ENCODE measurements around the gene PLAAT3.
"Not testable (repeated sequence)": the region's sequence is repeated elsewhere in the genome, so short reads cannot be mapped to it uniquely, and the experiment has no call there.

Gene PLAAT3

DNA sequence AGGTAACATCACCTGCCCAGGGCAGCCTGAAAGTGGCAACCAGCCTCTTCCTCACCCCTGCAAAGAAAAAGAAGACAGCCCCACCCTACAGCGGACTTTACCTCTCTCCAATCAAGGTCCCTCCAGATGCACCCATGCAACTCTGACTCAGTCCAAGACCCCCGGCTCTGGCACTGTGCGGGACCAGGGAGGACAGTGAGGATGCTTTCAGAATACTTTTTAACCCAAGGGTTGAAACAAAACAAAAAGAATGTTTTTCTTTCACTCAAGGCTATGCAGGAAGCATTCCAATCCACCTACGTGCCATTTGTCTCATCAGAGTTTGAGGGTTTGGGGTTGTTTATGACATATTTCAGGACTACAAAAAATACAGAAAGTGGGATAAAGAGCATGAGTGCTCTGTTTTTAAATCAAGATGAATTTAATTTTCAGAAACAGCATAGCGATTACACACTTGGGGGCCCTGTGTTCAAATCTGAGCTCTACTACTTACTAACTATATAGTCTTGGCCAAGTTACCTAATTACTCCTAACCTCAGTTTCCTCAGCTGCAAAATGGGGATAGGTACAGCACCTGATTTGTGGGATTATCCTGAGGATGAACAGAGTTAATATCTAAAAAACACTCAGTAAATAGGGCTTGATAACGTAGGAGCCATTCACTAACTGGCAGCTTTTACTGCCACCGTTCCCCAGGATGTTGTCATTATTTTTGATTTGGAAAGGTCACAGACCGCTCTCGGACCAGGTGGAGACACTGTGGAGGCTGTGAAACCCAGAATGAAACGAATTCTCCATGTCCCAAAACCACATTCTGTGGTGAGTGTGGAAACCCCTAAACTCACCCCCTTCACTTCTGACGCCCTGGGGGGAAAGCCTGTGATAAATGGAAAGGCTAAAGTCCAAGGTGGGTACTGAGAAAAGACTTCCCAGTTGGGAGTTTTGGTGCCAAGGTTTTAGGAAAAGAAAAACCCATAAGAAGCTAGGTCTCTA lies 5.6 kb downstream of the PLAAT3 start:
- DNase-seq = no peak

GRCh38 chr11:63603180-63603518 lies 11.1 kb downstream of the PLAAT3 start:
- DNase-seq = peak; percentile 59

DNA sequence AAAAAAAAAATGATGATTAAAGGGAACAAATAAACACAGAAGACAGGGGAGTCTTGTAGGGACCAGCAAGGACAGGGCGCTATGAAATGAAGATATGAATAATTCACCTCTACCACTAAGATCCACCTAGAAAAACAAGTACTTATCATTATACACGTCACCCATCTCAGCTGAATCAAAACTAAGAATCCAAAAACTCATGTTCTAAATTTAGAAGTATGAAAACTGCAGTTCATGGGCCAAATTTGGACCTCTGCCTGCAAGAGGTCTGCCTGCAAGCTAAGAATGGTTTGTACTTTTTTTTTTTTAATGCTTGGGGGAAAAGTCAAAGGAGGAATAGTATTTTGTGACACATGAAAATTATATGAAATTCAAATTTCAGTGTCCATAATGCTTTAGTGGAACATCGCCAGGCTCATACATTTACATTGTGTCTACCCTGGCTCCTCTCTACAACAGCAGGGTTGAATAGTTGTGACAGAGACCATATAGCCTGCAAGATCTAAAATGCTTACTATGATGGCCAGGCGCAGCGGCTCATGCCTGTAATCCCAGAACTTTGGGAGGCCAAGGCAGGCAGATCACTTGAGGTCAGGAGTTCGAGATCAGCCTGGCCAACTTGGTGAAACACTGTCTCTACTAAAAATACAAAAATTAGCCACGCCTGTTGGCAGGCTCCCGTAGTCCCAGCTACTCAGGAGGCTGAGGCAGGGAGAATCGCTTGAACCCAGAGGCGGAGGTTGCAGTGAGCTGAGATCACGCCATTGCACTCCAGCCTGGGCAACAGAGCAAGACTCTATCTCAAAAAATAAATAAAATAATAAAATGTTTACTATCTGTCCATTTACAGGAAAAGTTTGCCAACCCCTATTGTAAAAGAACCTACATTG lies 11.7 kb downstream of the PLAAT3 start:
- not testable (repeated sequence) for DNase-seq

GRCh38 chr11:63599211-63600122 lies 14.8 kb downstream of the PLAAT3 start:
- DNase-seq = no peak

GRCh38 chr11:63598556-63598955 lies 15.7 kb downstream of the PLAAT3 start:
- DNase-seq = no peak

DNA sequence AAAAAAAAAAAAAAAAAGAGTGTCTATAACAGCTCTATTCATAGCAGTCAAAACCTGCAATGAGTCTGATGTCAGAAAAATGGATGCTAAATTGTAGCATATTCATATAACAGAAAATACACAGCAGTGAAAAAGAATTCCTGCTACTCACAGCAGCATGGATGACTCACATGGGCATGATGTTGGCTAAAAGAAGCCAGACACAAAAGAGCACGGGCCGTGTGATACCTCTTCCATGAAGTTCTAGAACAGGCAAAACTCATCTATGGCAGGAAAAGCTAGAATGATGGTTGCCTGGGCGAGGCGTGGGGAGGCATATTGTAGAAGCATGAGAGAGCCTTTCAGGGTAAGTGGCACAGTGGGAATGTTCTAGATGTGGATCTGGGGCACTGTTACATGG lies 18.9 kb downstream of the PLAAT3 start:
- DNase-seq = no peak

DNA sequence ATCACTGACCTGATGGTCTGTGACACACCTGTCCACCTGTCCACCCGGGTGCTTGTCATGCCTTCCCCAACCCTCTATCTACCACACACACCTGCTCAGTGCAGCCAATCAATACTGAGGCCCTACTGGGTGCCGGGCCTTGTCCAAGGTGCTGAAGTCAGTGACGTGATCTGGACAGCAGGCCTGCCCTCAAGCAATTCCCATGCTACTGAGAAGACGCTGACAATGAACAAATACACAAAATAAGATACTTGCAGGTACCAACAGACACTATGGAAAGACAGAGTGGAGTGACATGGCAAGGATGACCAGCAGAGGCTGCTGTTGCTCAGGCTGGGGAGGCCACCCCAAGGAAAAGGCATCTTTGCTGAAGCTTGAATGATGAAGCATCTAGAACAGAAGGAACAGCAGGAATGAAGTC lies 21.2 kb downstream of the PLAAT3 start:
- peak; percentile 22 for DNase-seq

DNA sequence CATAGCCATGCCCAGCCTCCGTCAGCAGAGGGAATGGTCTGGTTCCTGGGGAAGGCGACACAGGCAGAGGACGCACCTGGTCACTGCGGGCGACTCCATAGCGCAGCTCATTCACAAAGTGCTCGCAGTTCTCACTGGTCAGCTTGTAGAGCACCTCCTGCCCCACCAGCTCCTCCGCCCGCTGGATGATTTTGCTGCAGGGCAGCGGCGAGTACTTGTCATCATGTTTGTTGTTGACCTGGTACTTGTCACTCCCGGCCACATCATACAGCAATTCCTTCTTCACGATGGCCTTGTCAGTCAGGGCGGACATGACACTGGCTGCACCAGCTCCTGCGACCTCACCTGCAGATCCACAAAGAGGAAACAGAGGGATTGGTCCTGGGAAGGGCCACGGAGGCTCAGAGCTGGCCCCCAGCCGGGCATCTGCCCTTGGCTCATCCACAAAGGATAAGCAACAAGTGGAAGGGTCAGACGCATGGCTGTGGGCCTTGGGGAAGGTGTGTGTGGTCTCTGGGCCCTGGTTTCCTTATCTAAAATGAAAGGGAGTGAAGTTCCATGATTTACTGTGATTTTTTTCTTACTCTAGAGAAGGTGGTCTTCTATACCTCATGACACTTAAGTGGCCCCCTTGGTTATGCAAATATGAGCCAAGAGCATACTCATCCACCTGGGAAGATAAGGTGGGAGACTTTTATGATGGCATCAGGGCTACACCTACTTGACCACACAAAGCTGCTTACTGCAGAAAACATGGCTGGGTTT lies 24.0 kb downstream of the PLAAT3 start:
- no peak for DNase-seq

DNA sequence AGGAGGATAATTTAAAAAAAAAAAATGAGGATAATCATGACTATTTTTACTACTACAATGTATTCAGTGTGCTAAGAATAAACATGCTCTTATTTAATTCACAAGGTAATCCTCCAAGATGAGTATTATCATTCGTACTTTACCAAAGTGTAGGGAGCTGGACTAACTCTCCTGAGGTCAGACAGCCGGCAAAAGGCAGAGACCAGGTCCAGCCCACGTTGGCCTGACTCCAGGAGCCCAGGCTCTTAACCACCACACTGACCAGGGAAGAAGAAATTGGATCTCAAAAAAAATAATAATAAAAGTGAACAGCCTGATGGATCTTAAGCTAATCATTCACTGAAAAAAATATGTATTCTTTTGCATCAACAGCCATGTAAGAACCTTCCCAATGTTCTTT lies 25.2 kb downstream of the PLAAT3 start:
- no peak for DNase-seq

- DNase-seq = no peak
These were observed 27.6 kb downstream of the PLAAT3 start for GRCh38 chr11:63586451-63587166.

GRCh38 chr11:63583357-63583677 lies 30.9 kb downstream of the PLAAT3 start:
- DNase-seq = no peak

DNA sequence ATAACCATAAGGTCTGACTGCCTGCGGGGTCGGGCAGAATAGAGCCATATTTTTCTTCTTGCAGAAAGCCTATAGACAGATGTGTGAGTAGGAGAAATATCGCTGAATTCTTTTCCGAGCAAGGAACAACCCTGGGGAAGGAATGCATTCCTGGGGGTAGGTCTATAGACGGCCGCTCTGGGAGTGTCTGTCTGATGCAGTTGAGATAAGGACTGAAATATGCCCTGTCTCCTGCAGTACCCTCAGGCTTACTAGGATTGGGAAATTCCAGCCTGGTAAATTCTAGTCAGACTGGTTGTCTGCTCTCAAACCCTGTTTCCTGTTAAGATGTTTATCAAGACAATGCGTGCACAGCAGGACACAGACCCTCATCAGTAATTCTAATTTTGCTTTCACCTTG lies 33.0 kb downstream of the PLAAT3 start:
- not testable (repeated sequence) for DNase-seq

DNA sequence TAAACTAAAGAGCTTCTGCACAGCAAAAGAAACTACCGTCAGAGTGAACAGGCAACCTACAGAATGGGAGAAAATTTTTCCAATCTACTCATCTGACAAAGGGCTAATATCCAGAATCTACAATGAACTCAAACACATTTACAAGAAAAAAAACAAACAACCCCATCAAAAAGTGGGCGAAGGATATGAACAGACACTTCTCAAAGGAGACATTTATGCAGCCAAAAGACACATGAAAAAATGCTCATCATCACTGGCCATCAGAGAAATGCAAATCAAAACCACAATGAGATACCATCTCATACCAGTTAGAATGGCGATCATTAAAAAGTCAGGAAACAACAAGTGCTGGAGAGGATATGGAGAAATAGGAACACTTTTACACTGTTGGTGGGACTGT lies 35.4 kb downstream of the PLAAT3 start:
- DNase-seq = not testable (repeated sequence)

DNA sequence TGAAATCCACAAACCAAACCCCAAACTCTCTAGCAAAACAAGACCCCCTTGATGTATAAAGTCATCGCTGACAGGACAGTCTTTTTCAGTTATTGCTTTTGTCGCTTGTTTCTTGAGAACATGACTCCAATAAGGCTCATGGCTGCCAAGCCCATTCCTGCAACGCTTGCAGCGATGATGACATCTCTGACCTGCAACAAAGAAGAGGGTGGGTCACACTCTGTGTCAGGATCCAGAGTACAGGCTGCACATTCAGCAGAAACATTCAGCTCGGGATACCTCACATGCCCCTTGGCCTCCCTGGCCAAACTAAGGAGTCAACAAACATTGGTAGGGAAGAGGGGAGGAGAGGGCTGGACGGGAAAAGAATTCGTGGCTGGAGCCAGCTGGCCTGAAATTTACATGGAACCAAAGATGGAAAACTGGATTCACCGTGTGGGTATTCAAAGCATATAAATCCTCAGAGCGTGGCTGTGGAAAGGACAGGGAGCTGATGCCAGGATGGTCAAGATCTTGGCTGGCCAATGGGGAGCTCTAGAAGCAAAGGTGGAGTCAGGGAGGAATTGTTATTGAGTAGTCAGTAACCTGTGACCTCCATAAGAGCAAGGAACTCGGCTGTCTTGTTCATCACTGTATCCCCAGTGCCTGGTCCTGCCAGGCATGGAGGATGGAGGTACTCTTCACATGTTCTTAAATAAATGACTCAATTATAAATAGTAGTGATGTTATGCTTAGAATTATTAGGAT lies 39.2 kb downstream of the PLAAT3 start:
- DNase-seq = no peak

GRCh38 chr11:63573881-63574855 lies 40.1 kb downstream of the PLAAT3 start:
- DNase-seq = no peak

DNA sequence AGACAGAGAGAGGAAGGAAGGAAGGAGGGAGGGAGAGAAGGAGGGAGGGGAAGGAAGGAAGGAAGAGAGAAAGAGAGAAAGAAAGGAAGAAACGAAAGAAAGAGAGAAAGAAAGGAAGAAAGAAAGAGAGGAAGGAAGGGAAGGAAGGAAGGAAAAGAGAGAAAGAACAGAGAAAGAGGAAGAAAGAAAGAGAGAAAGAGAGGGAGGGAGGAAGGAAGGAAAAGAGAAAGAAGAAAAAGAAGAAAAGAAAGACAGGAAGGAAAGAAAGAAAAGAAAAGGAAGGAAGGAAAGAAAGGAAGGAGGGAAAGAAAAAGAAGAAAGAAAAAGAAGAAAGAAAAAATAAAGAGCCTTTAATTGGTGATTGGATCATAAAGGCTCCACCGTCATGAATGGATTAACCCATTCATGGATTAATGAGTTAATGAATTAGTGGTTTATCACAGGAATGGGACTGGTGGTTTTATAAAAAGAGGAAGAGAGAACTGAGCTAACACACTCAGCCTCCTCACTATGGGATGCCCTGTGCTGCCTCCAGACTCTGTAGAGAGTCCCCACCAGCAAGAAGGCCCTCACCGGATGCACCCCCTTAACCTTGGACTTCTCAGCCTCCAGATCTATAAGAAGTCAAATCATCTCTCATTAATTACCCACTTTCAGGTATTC lies 42.1 kb downstream of the PLAAT3 start:
- no peak for DNase-seq

DNA sequence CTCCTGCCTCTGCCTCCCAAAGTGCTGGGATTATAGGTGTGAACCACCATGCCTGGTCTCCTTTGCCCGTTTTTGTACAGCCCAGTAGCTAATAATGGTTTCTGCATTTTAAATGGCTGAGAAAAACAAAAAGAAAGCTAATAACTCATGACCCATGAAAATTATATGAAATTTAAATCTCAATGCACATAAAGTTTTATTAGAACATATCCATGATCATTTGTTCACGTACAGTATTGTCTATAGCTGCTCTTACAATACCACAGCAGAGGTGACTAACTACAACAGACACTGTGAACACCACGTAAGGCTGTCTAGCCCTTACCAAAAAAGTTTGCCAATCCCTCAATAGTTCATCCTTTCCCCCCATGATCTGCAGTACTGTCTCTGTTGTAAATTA lies 44.7 kb downstream of the PLAAT3 start:
- DNase-seq = no peak

- DNase-seq = peak; percentile 55
These were observed 47.0 kb downstream of the PLAAT3 start for GRCh38 chr11:63567044-63567840.

Measured in NCI-H1436 (cell line).